ENCODE measurements around the gene SLC29A1.

SLC29A1 gene

DNA sequence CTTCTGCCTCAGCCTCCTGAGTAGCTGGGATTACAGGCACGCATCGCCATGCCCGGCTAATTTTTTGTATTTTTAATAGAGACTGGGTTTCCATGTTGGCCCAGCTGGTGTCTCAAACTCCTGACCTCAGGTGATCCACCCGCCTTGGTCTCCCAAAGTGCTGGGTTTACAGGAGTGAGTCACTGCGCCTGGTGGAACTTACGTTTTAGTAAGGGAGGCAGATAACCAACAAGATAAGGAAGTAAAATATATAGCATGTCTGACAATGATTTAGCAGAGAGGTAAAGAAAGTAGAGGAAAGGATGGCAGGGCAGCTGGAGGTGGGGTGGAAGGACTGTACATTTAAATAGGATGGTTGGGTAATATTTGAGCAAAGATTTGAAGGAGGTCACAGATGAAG is 19.4 kb upstream of the SLC29A1 start:
- Histone ChIP-seq H3K27ac (no peak overlapping the region), H3K9me3 (no peaks in the 10 kb centered on the region), H3K27me3 (no peaks in the 10 kb centered on the region), H3K36me3 (no peaks in the 10 kb centered on the region), H3K4me3 (no peak overlapping the region), H3K4me1 (peaks cover 0 to 3% (median 0%) of the 10 kb centered on the region in 4 donors)
- no peak for DNase-seq
- no peak for TF ChIP-seq CTCF (IDR thresholded peaks at IDR 0.05)
- intact Hi-C loops (cut with DNase I; ENCODE audit: low total_unique reads), result no loop called here

GRCh38 chr6:44207966-44208365 is 15.4 kb upstream of the SLC29A1 start:
- H3K4me3 ChIP-seq, result no peak overlapping the region
- no peak for DNase-seq
- TF ChIP-seq CTCF (IDR thresholded peaks at IDR 0.05), result no peak
- no peak overlapping the region for H3K27ac ChIP-seq
- H3K9me3 ChIP-seq, result no peaks in the 10 kb centered on the region
- H3K36me3 ChIP-seq, result no peaks in the 10 kb centered on the region
- H3K27me3 ChIP-seq, result no peaks in the 10 kb centered on the region
- intact Hi-C loops (cut with DNase I; ENCODE audit: low total_unique reads), result no loop called here
- H3K4me1 ChIP-seq, result no peaks in the 10 kb centered on the region

- H3K9me3 ChIP-seq, result no peaks in the 10 kb centered on the region
- H3K4me3 ChIP-seq, result no peak overlapping the region
- H3K36me3 ChIP-seq, result no peaks in the 10 kb centered on the region
- H3K27ac ChIP-seq, result no peak overlapping the region
- TF ChIP-seq CTCF (IDR thresholded peaks at IDR 0.05), result no peak
- DNase-seq, result no peak
- intact Hi-C loops (cut with DNase I; ENCODE audit: low total_unique reads), result no loop called here
- no peaks in the 10 kb centered on the region for H3K4me1 ChIP-seq
- no peaks in the 10 kb centered on the region for H3K27me3 ChIP-seq
These were observed 12.1 kb upstream of the SLC29A1 start for GRCh38 chr6:44211284-44211683.

DNA sequence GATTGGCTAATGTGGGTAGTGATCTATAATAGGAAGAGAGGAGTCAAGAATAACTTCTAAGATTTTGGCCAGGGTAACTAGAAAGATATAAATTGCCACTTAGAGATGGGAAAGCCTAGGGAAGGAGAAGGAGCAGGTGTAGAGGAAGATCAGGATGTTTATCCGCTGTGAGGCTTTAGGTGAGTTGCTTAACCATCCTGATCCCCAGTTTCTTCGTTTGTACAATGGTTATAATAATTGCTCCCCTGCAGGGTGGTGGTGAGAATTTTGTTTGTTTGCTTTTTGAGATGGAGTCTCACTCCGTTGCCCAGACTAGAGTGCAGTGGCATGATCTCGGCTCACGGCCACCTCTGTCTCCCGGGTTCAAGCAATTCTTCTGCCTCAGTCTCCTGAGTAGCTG is 9.1 kb upstream of the SLC29A1 start:
- DNase-seq, result no peak
- no peak overlapping the region for H3K27ac ChIP-seq
- H3K36me3 ChIP-seq, result no peaks in the 10 kb centered on the region
- intact Hi-C loops (cut with DNase I; ENCODE audit: low total_unique reads), result no loop called here
- no peaks in the 10 kb centered on the region for H3K9me3 ChIP-seq
- no peak for TF ChIP-seq CTCF (IDR thresholded peaks at IDR 0.05)
- H3K4me1 ChIP-seq, result peaks cover 0 to 26% (median 24%) of the 10 kb centered on the region in 4 donors
- H3K4me3 ChIP-seq, result no peak overlapping the region
- H3K27me3 ChIP-seq, result no peaks in the 10 kb centered on the region

DNA sequence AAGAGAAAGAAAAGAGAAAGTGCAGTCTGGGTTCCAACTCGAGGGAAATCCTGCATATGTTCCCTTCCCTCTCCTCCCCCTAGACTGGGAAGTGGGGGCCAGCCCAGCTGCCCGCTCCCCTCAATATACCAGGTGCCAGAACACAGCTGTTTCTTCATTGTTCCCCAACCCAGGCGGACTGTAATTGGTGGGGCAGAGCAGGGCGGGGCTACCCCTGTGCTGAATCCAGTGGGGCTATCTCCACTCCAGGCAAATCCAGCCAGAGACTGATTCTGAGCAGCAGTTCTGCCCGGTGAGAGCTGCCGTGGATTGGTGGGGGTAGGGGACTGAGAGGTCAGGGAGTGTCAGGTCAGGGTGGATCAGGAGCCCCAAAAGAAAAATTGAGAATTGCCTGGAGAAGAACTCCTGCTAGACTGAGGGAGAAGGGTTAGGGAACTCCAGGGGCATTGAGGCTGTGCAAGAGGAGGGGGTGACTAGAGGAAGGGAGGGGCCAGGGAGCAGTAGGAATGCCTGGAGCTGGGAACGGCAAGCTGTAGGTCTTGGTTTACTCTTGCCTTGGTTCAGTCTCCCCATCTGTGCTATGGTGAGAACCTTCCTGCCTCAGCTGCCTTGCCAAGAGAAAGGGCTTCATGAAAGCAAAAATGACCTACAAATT is 6.6 kb upstream of the SLC29A1 start, which contains the start of gene MYMX:
MYMX (plus strand) TSS at position 250 of the 655 bp plus-strand sequence. CDS start 546 bp downstream, outside the sequence.
- Histone ChIP-seq H3K27ac (peak within 1 kb of the TSS; percentile 97 to 99), H3K4me3 (no peak within 1 kb of the TSS)
- intact Hi-C loops (cut with DNase I; ENCODE audit: low total_unique reads), result no loop called here

More for the DNA sequence above, 6.6 kb upstream of the SLC29A1 start, which contains the start of gene MYMX:
- Histone ChIP-seq H3K36me3 (no peaks in the 10 kb centered on the region), H3K9me3 (no peaks in the 10 kb centered on the region), H3K4me1 (peaks cover 0 to 48% (median 37%) of the 10 kb centered on the region in 4 donors), H3K27me3 (no peaks in the 10 kb centered on the region)
- no peak for TF ChIP-seq CTCF (IDR thresholded peaks at IDR 0.05)
- peak; percentile 59 to 71 for DNase-seq

All from tibial artery (tissue), 4 donors.